ENCODE data around the gene CCR8. TPM values are rescaled to one million over a fixed set of nuclear protein-coding genes. Genes with fewer than 3 reads are reported as not detected.

CCR8 gene
- total RNA-seq, 2 donors from 2014 or later: not detected

DNA sequence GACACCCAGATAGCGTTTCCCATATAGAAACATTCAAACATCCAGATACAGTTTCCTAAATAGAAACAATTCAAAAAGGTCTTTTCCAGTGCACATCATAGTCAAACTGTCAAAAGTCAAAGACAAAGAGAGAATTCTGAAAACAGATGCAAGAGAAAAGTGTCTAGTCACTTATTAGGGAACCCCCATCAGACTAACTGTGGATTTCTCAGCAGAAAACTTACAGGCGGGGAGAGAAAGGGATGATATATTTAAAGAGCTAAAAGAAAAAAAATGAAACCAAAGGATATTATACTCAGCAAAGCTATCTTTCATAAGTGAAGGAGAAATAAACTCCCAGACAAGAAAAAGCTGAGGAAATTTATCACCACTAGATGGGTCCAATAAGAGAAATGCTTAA, 27.3 kb upstream of the CCR8 start:
- Histone ChIP-seq H3K4me3 (no peak overlapping the region), H3K27ac (no peak overlapping the region), H3K4me1 (replicated peaks) (no peaks in the 10 kb centered on the region), H3K9me3 (no peaks in the 10 kb centered on the region), H3K27me3 (replicated peaks; ENCODE audit: insufficient read depth) (no peaks in the 10 kb centered on the region), H3K36me3 (no peaks in the 10 kb centered on the region)
- no peak for DNase-seq (ENCODE audit: low spot score)
- whole genome bisulfite sequencing: 92% methylated on average over 2 of the region's 2 CpGs
- TF ChIP-seq POLR2AphosphoS5 (IDR thresholded peaks at IDR 0.05) (no peak), POLR2A (IDR thresholded peaks at IDR 0.05) (no peak)
- TF ChIP-seq, protein P1, sequence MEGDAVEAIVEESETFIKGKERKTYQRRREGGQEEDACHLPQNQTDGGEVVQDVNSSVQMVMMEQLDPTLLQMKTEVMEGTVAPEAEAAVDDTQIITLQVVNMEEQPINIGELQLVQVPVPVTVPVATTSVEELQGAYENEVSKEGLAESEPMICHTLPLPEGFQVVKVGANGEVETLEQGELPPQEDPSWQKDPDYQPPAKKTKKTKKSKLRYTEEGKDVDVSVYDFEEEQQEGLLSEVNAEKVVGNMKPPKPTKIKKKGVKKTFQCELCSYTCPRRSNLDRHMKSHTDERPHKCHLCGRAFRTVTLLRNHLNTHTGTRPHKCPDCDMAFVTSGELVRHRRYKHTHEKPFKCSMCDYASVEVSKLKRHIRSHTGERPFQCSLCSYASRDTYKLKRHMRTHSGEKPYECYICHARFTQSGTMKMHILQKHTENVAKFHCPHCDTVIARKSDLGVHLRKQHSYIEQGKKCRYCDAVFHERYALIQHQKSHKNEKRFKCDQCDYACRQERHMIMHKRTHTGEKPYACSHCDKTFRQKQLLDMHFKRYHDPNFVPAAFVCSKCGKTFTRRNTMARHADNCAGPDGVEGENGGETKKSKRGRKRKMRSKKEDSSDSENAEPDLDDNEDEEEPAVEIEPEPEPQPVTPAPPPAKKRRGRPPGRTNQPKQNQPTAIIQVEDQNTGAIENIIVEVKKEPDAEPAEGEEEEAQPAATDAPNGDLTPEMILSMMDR (IDR thresholded peaks at IDR 0.05): no peak
- intact Hi-C loops (cut with DNase I): no loop called here

DNA sequence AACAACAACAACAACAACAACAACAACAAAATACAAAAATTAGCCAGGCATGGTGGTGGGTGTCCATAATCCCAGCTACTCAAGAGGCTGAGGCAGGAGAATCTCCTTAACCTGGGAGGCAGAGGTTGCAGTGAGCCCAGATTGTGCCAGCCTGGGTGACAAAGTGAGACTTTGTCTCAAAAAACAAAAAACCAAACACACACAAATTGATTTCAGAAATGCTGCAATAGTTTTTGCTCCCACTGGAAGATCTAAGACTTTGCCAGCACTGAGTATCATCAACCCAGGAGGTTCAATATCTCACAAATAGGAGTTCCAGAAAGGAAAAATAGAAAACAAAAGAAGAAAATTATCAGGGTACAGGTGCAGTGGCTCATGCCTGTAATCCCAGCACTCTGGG, 16.2 kb upstream of the CCR8 start:
- intact Hi-C loops (cut with DNase I): no loop called here
- H3K4me1 ChIP-seq (replicated peaks): no peaks in the 10 kb centered on the region
- no peak for TF ChIP-seq POLR2A (IDR thresholded peaks at IDR 0.05)
- TF ChIP-seq, protein P1 (IDR thresholded peaks at IDR 0.05): no peak
- TF ChIP-seq POLR2AphosphoS5 (IDR thresholded peaks at IDR 0.05): no peak
- no peak overlapping the region for H3K27ac ChIP-seq
- H3K4me3 ChIP-seq: no peak overlapping the region
- H3K27me3 ChIP-seq (replicated peaks; ENCODE audit: insufficient read depth): no peaks in the 10 kb centered on the region
- H3K9me3 ChIP-seq: no peaks in the 10 kb centered on the region
- no peaks in the 10 kb centered on the region for H3K36me3 ChIP-seq
- DNase-seq (ENCODE audit: low spot score): no peak

- Histone ChIP-seq H3K27ac (no peak overlapping the region), H3K36me3 (no peaks in the 10 kb centered on the region), H3K4me3 (no peak overlapping the region), H3K9me3 (no peaks in the 10 kb centered on the region), H3K4me1 (replicated peaks) (no peaks in the 10 kb centered on the region), H3K27me3 (replicated peaks; ENCODE audit: insufficient read depth) (no peaks in the 10 kb centered on the region)
- WGBS: 83% methylated on average over 1 of the region's 1 CpG
- no peak for DNase-seq (ENCODE audit: low spot score)
- TF ChIP-seq POLR2AphosphoS5 (IDR thresholded peaks at IDR 0.05): no peak
- TF ChIP-seq POLR2A (IDR thresholded peaks at IDR 0.05): no peak
- TF ChIP-seq, protein P1 (IDR thresholded peaks at IDR 0.05): no peak
- intact Hi-C loops (cut with DNase I): no loop called here
Observed at GRCh38 chr3:39315420-39315819, 14.1 kb upstream of the CCR8 start.

GRCh38 chr3:39317571-39318169, 11.8 kb upstream of the CCR8 start:
- Histone ChIP-seq H3K4me3 (no peak overlapping the region), H3K27me3 (replicated peaks; ENCODE audit: insufficient read depth) (no peaks in the 10 kb centered on the region), H3K27ac (no peak overlapping the region), H3K9me3 (no peaks in the 10 kb centered on the region), H3K36me3 (no peaks in the 10 kb centered on the region), H3K4me1 (replicated peaks) (no peaks in the 10 kb centered on the region)
- DNase-seq (ENCODE audit: low spot score): no peak
- WGBS: 77% methylated on average over 2 of the region's 2 CpGs
- TF ChIP-seq POLR2A (IDR thresholded peaks at IDR 0.05): no peak
- TF ChIP-seq POLR2AphosphoS5 (IDR thresholded peaks at IDR 0.05): no peak
- TF ChIP-seq, protein P1 (IDR thresholded peaks at IDR 0.05): no peak
- intact Hi-C loops (cut with DNase I): no loop called here

DNA sequence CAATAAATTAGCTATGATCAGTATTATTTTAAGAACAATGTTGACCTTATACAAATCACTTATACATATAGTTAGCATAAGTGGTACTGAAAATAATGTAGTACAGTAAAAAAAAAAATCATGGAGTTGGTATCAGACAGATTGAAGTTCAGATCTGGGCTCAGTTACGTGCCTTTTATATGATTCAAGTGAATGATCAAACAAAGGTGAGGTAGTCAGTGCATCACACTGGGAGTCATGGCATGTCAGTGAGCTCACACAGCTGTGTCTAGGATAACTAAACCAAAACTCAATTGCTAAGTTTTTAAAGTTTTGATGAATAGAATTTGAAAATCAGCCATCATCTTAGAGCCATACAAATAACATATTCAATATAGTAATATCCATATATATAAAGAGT, 11.2 kb upstream of the CCR8 start:
- 50% methylated on average over 1 of the region's 1 CpG for WGBS
- Histone ChIP-seq H3K4me1 (replicated peaks) (no peaks in the 10 kb centered on the region), H3K9me3 (no peaks in the 10 kb centered on the region), H3K36me3 (no peaks in the 10 kb centered on the region), H3K27ac (no peak overlapping the region), H3K27me3 (replicated peaks; ENCODE audit: insufficient read depth) (no peaks in the 10 kb centered on the region), H3K4me3 (no peak overlapping the region)
- DNase-seq (ENCODE audit: low spot score): no peak
- intact Hi-C loops (cut with DNase I): no loop called here
- TF ChIP-seq, protein P1 (IDR thresholded peaks at IDR 0.05): no peak
- TF ChIP-seq POLR2A (IDR thresholded peaks at IDR 0.05): no peak
- no peak for TF ChIP-seq POLR2AphosphoS5 (IDR thresholded peaks at IDR 0.05)
